Fibroblast of lung (primary cell): ENCODE results near the gene HAPLN3. TPM values are rescaled to one million over a fixed set of nuclear protein-coding genes. Genes with fewer than 3 reads are reported as not detected.

ENCODE experiments used
- DNase-seq, 2 donors: peaks; one replicate each; pipeline versions ENCODE4 v3.0.0 to v3.0.0-alpha.2; 2010; ENCODE audit warnings: low read depth in 2 of 2
- H2AFZ ChIP-seq: 2 replicates; pipeline ENCODE4 v1.5.1; 2012; ENCODE audit warnings: low read length, control low read depth, inconsistent platforms
- H3K27ac ChIP-seq: 2 replicates; pipeline ENCODE4 v1.5.1; 2011; ENCODE audit warnings: low read length, control low read depth; ENCODE audit not compliant: insufficient read depth
- H3K27me3 ChIP-seq: 2 replicates; pipeline ENCODE4 v1.5.1; 2011; ENCODE audit warnings: mild to moderate bottlenecking, low read length; ENCODE audit not compliant: control insufficient read depth, insufficient read depth
- H3K36me3 ChIP-seq: 2 replicates; pipeline ENCODE4 v1.5.1; 2011; ENCODE audit warnings: low read length; ENCODE audit not compliant: control insufficient read depth, insufficient read depth
- H3K4me1 ChIP-seq: 2 replicates; pipeline ENCODE4 v1.5.1; 2011; ENCODE audit warnings: low read length; ENCODE audit not compliant: control insufficient read depth, insufficient read depth; ENCODE audit errors: extremely low read depth
- H3K4me2 ChIP-seq: 2 replicates; pipeline ENCODE4 v1.5.1; 2011; ENCODE audit warnings: low read length, control low read depth; ENCODE audit not compliant: insufficient read depth; ENCODE audit errors: extremely low read depth
- H3K4me3 ChIP-seq, 4 experiments: fragments of 200-600 bp in 1 of 4; sonication (generic) in 1 of 4; replicated peaks in 1 of 4; 2 replicates each; pipeline ENCODE4 v1.5.1; 2011 to 2016; ENCODE audit warnings: low read length in 4 of 4, low read depth in 3 of 4, mild to moderate bottlenecking in 3 of 4, control low read depth in 2 of 4, inconsistent platforms in 1 of 4, mixed read lengths in 1 of 4; ENCODE audit not compliant: insufficient read depth in 1 of 4; ENCODE audit errors: control extremely low read depth in 1 of 4
- H3K79me2 ChIP-seq: 2 replicates; pipeline ENCODE4 v1.5.1; 2012; ENCODE audit warnings: mild to moderate bottlenecking, low read length, inconsistent platforms; ENCODE audit not compliant: control insufficient read depth, insufficient read depth
- H3K9ac ChIP-seq: 2 replicates; pipeline ENCODE4 v1.5.1; 2011; ENCODE audit warnings: mild to moderate bottlenecking, low read length, control low read depth; ENCODE audit not compliant: insufficient read depth
- H3K9me3 ChIP-seq: 2 replicates; pipeline ENCODE4 v1.5.1; 2012; ENCODE audit warnings: low read depth, low read length; ENCODE audit not compliant: control insufficient read depth, insufficient read depth
- H4K20me1 ChIP-seq: 2 replicates; pipeline ENCODE4 v1.5.1; 2011; ENCODE audit warnings: low read length; ENCODE audit not compliant: control insufficient read depth, insufficient read depth; ENCODE audit errors: extremely low read depth
- EZH2 ChIP-seq: IDR thresholded peaks from 2 replicates; pipeline ENCODE4 v1.5.1; 2012; ENCODE audit warnings: low read length, control low read depth, mild to moderate bottlenecking; ENCODE audit errors: missing control alignments
- polyA minus RNA-seq: library from RNA; depleted of rRNA, polyadenylated mRNA; stranded (reverse); fragments of >200 nt; gene quantifications from 2 replicates; pipeline ENCODE4 v1.2.3, GENCODE V29; 2011; ENCODE audit warnings: low replicate concordance
- polyA plus RNA-seq, 2 donors: library from polyadenylated mRNA; depleted of rRNA in 1 of 2; stranded (reverse) in 1 of 2; unstranded in 1 of 2; fragments of >200 nt; gene quantifications; 2 replicates each; pipeline ENCODE4 v1.2.1, GENCODE V29; 2011 to 2012; ENCODE audit warnings: missing spikeins in 1 of 2
- total RNA-seq: library from RNA; depleted of rRNA; stranded (reverse); fragments of >200 nt; gene quantifications from 2 replicates; pipeline ENCODE4 v1.2.1, GENCODE V29; 2014
- TF ChIP-seq, protein P1 (sequence below), 2 donors: IDR thresholded peaks in 1 of 2; conservative IDR thresholded peaks in 1 of 2; 1 replicate in 1 of 2; 2 replicates in 1 of 2; pipeline ENCODE4 v1.5.1; 2011 to 2012; ENCODE audit warnings: low read length in 2 of 2, control low read depth in 1 of 2, inconsistent platforms in 1 of 2, low read depth in 1 of 2, mild to moderate bottlenecking in 1 of 2

Gene HAPLN3, protein sequence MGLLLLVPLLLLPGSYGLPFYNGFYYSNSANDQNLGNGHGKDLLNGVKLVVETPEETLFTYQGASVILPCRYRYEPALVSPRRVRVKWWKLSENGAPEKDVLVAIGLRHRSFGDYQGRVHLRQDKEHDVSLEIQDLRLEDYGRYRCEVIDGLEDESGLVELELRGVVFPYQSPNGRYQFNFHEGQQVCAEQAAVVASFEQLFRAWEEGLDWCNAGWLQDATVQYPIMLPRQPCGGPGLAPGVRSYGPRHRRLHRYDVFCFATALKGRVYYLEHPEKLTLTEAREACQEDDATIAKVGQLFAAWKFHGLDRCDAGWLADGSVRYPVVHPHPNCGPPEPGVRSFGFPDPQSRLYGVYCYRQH
- total RNA-seq (2.8 and 3.1 TPM in 2 replicates), polyA plus RNA-seq (4.0 and 4.3 TPM in 2 replicates), polyA minus RNA-seq (2.3 and 4.3 TPM in 2 replicates)
- polyA plus RNA-seq (2012): 5.0 and 5.4 TPM in 2 replicates

DNA sequence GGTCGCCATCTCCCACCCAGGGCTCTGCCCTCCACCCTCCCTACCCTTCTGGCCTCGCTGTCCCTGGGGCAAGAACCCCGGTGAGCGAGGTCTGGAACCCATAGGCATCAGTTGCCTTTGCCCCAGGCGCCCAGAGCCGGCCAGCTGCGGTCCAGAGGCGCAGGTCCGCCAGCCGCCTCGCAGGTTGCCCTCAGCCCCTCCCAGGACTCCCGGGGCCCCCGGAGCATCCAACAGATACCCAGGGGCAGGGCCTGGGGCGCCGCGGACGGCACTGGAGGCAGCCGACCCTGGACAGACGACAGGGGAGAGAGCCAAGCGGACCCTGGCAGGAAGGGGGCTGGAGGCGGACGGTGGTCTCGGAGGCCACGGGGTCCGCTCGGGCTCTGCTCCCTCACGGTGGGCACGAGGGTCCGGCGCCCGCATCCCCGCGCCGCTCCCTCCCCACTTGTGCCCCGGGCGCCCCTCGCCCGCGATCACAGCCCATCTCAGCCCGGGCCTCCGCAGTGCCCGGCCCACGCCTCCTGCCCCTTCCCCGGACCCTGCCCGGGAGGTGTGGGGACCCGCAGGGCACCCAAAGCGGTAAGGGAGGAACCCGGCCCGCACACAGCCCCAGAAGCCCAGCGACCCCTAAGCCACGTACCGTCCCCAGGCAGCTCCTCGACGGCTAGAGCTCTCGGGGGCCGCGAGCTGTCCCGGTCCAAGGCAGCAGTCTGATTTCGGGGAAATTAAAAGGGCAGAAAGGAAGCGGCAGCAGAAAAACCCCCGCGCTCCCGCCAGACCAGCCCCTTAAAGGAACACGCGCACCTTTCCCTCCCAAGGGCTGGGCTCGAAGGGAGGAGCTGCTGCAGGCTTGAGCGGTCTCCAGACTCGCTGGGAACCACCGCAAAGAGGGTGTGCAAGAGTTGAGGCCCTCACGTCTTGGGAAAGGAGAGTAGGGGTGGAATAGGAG lies at the start of gene HAPLN3:
TSS of gene HAPLN3 (minus strand) at position 726 of the 949 bp plus-strand sequence. CDS start 8,246 bp downstream, outside the sequence.
- peaks cover 8% of the 10 kb centered on the region for H3K4me1 ChIP-seq
- no peaks in the 10 kb centered on the region for H4K20me1 ChIP-seq
- H2AFZ ChIP-seq: no peak within 1 kb of the TSS
- H3K79me2 ChIP-seq: no peaks in the 10 kb centered on the region
- H3K4me2 ChIP-seq: peak within 1 kb of the TSS; percentile 69
- peak within 1 kb of the TSS; percentile 32 for H3K9ac ChIP-seq
- H3K4me3 ChIP-seq: peak within 1 kb of the TSS; percentile 24 to 61 (median 42)
- no peak within 1 kb of the TSS for H3K27ac ChIP-seq
- H3K36me3 ChIP-seq: peaks cover 2% of the 10 kb centered on the region
- DNase-seq: peak; percentile 31 to 45
- H3K27me3 ChIP-seq: no peaks in the 10 kb centered on the region
- H3K9me3 ChIP-seq: no peaks in the 10 kb centered on the region
- TF ChIP-seq, protein P1, sequence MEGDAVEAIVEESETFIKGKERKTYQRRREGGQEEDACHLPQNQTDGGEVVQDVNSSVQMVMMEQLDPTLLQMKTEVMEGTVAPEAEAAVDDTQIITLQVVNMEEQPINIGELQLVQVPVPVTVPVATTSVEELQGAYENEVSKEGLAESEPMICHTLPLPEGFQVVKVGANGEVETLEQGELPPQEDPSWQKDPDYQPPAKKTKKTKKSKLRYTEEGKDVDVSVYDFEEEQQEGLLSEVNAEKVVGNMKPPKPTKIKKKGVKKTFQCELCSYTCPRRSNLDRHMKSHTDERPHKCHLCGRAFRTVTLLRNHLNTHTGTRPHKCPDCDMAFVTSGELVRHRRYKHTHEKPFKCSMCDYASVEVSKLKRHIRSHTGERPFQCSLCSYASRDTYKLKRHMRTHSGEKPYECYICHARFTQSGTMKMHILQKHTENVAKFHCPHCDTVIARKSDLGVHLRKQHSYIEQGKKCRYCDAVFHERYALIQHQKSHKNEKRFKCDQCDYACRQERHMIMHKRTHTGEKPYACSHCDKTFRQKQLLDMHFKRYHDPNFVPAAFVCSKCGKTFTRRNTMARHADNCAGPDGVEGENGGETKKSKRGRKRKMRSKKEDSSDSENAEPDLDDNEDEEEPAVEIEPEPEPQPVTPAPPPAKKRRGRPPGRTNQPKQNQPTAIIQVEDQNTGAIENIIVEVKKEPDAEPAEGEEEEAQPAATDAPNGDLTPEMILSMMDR (conservative IDR thresholded peaks at IDR 0.05 in 1 of 2, IDR thresholded peaks at IDR 0.05 in 1 of 2; ENCODE audit: low read depth in 1 of 2, low read length in 2 of 2): no peak
- TF ChIP-seq EZH2: no peak

DNA sequence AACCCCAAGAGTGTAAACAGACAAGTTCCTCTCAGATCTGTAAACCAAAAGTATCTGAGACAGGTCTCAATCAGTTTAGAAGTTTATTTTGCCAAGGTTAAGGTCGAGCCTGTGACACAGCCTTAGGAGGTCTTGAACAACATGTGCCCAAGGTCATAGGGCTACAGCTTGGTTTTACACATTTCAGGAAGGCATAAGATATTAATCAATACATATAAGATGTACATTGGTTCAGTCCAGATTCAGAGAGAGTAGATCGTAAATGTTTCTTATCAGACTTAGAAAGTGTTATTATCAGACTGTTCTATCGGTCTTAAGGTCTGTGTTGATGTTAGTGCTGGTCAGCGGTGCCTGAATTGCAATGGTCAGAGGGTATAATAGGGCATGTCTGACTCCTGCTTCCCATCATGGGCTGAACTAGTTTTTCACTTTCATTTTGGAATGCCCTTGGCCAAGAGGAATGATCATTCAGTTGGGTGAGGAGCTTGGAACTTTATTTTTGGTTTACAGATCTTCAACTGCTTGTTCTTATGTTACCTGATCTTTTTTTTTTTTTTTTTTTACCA lies 44.8 kb upstream of the HAPLN3 start:
- Histone ChIP-seq H3K27ac (no peak overlapping the region), H3K4me3 (no peak overlapping the region), H3K4me1 (no peaks in the 10 kb centered on the region), H4K20me1 (no peaks in the 10 kb centered on the region), H3K9me3 (no peaks in the 10 kb centered on the region), H3K79me2 (no peaks in the 10 kb centered on the region), H2AFZ (no peak overlapping the region), H3K36me3 (no peaks in the 10 kb centered on the region), H3K9ac (no peak overlapping the region), H3K27me3 (peaks cover 8% of the 10 kb centered on the region), H3K4me2 (no peak overlapping the region)
- DNase-seq: no peak
- no peak for TF ChIP-seq EZH2
- TF ChIP-seq, protein P1 (conservative IDR thresholded peaks at IDR 0.05 in 1 of 2, IDR thresholded peaks at IDR 0.05 in 1 of 2; ENCODE audit: low read depth in 1 of 2, low read length in 2 of 2): no peak

DNA sequence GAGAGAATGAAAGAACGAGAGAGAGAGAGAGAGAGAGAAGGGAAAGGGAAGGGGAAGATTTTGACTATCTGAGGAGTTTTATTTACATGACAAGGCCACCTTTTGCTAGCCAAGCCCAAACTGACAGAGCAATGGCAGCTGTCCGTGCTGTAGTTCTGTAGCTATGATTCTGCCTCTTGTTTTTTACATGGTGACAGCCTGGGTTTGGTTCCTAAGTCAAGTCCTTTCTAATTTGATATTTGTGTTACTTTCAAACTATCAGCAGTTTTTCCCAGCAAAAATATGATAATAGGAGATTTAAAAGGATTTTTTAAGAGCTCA lies 44.1 kb upstream of the HAPLN3 start:
- no peak overlapping the region for H3K27ac ChIP-seq
- H3K4me1 ChIP-seq: no peaks in the 10 kb centered on the region
- H3K9ac ChIP-seq: no peak overlapping the region
- H3K4me3 ChIP-seq: no peak overlapping the region
- H3K9me3 ChIP-seq: no peaks in the 10 kb centered on the region
- no peak for DNase-seq
- H3K79me2 ChIP-seq: no peaks in the 10 kb centered on the region
- no peaks in the 10 kb centered on the region for H4K20me1 ChIP-seq
- H3K4me2 ChIP-seq: no peak overlapping the region
- H3K36me3 ChIP-seq: no peaks in the 10 kb centered on the region
- no peak overlapping the region for H2AFZ ChIP-seq
- H3K27me3 ChIP-seq: peaks cover 8% of the 10 kb centered on the region
- TF ChIP-seq EZH2: no peak
- TF ChIP-seq, protein P1 (conservative IDR thresholded peaks at IDR 0.05 in 1 of 2, IDR thresholded peaks at IDR 0.05 in 1 of 2; ENCODE audit: low read depth in 1 of 2, low read length in 2 of 2): no peak
